HepG2 (cell line): ENCODE measurements around the gene LZTFL1.

ENCODE experiments used
- ATF1 ChIP-seq: IDR thresholded peaks from 2 replicates; pipeline ENCODE4 v1.6.1; 2016; ENCODE audit warnings: mild to moderate bottlenecking, control low read depth
- DPF2 ChIP-seq: sonication (generic); formaldehyde crosslinking; IDR thresholded peaks from 2 replicates; pipeline ENCODE4 v1.4.0; 2020; ENCODE audit warnings: mild to moderate bottlenecking, low read depth, missing genetic modification reagents, borderline replicate concordance
- EZH2 ChIP-seq: conservative IDR thresholded peaks from 2 replicates; pipeline ENCODE4 v1.6.1; 2012; ENCODE audit warnings: mild to moderate bottlenecking, low read depth, low read length, moderate library complexity
- HDAC2 ChIP-seq: sonication (generic); formaldehyde crosslinking; IDR thresholded peaks from 2 replicates; pipeline ENCODE4 v1.4.0; 2020; ENCODE audit warnings: missing genetic modification reagents
- JARID2 ChIP-seq: sonication (generic); formaldehyde crosslinking; IDR thresholded peaks from 2 replicates; pipeline ENCODE4 v1.8.1; 2023; ENCODE audit warnings: missing genetic modification reagents, inconsistent platforms; ENCODE audit not compliant: insufficient replicate concordance
- KLF13 ChIP-seq: sonication (generic); formaldehyde crosslinking; IDR thresholded peaks from 2 replicates; pipeline ENCODE4 v1.4.0; 2020; ENCODE audit warnings: mild to moderate bottlenecking, missing genetic modification reagents
- MED8 ChIP-seq: sonication (generic); formaldehyde crosslinking; IDR thresholded peaks from 2 replicates; pipeline ENCODE4 v1.8.1; 2023; ENCODE audit warnings: mild to moderate bottlenecking, missing genetic modification reagents; ENCODE audit not compliant: insufficient replicate concordance
- POLR2A ChIP-seq, 2 experiments: IDR thresholded peaks; 2 replicates each; pipeline ENCODE4 v1.6.1; 2011; ENCODE audit warnings: low read depth in 2 of 2, low read length in 2 of 2, mild to moderate bottlenecking in 1 of 2, moderate library complexity in 1 of 2; ENCODE audit not compliant: insufficient read depth in 1 of 2
- ZNF33A ChIP-seq: sonication (generic); formaldehyde crosslinking; IDR thresholded peaks from 2 replicates; pipeline ENCODE4 v1.5.1; 2020; ENCODE audit warnings: missing genetic modification reagents, mild to moderate bottlenecking, moderate library complexity, borderline replicate concordance
- ZNF547 ChIP-seq: sonication (generic); formaldehyde crosslinking; IDR thresholded peaks from 2 replicates; pipeline ENCODE4 v1.5.1; 2020; ENCODE audit warnings: mild to moderate bottlenecking, missing genetic modification reagents
- TF ChIP-seq, protein P1 (sequence below): sonication (generic); formaldehyde crosslinking; IDR thresholded peaks from 2 replicates; pipeline ENCODE4 v1.5.0; 2020; ENCODE audit warnings: mild to moderate bottlenecking, missing genetic modification reagents, moderate library complexity
- TF ChIP-seq, protein P2 (sequence below): sonication (generic); formaldehyde crosslinking; IDR thresholded peaks from 2 replicates; pipeline ENCODE4 v1.5.1; 2020; ENCODE audit warnings: missing genetic modification reagents, mild to moderate bottlenecking, borderline replicate concordance
- TF ChIP-seq, protein P3 (sequence below): sonication (generic); formaldehyde crosslinking; IDR thresholded peaks from 2 replicates; pipeline ENCODE4 v1.4.0; 2020; ENCODE audit warnings: missing genetic modification reagents
- TF ChIP-seq, protein P4 (sequence below), 2 experiments: fragments of 450-650 bp in 1 of 2; sonication (generic) in 1 of 2; formaldehyde crosslinking in 1 of 2; IDR thresholded peaks; 2 replicates each; pipeline versions ENCODE4 v1.6.1 to v1.8.0; 2016 to 2022; ENCODE audit warnings: antibody characterized with exemption in 1 of 2, mild to moderate bottlenecking in 1 of 2, missing genetic modification reagents in 1 of 2

DNA sequence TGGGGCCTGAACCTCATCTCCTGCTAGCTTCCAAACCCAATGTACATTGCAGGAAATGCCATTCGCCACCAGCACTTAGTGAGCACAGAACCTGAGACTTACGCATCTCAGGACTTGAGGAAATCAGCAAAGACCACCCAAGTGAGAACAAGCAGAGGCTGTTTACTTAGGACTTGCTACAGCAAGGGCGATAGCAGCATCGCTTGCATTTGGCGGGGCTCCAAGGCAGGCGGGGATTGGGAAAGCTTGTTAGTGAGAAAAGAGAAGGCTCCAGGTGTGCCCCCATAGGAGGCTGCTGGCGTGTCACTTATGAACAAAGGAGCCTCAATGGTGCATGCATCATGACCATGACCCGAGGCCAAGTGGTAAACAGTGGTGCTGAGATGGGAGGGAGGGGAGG is 65.3 kb downstream of the LZTFL1 start:
- TF ChIP-seq ZNF33A (CRISPR knock-in tag), result no peak
- no peak for TF ChIP-seq DPF2 (CRISPR knock-in tag)
- TF ChIP-seq JARID2, result no peak
- no peak for TF ChIP-seq ZNF547 (CRISPR knock-in tag)
- TF ChIP-seq HDAC2 (CRISPR knock-in tag), result no peak
- TF ChIP-seq MED8 (CRISPR knock-in tag), result no peak
- TF ChIP-seq, protein P1, sequence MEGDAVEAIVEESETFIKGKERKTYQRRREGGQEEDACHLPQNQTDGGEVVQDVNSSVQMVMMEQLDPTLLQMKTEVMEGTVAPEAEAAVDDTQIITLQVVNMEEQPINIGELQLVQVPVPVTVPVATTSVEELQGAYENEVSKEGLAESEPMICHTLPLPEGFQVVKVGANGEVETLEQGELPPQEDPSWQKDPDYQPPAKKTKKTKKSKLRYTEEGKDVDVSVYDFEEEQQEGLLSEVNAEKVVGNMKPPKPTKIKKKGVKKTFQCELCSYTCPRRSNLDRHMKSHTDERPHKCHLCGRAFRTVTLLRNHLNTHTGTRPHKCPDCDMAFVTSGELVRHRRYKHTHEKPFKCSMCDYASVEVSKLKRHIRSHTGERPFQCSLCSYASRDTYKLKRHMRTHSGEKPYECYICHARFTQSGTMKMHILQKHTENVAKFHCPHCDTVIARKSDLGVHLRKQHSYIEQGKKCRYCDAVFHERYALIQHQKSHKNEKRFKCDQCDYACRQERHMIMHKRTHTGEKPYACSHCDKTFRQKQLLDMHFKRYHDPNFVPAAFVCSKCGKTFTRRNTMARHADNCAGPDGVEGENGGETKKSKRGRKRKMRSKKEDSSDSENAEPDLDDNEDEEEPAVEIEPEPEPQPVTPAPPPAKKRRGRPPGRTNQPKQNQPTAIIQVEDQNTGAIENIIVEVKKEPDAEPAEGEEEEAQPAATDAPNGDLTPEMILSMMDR (CRISPR knock-in tag), result no peak
- TF ChIP-seq, protein P2, sequence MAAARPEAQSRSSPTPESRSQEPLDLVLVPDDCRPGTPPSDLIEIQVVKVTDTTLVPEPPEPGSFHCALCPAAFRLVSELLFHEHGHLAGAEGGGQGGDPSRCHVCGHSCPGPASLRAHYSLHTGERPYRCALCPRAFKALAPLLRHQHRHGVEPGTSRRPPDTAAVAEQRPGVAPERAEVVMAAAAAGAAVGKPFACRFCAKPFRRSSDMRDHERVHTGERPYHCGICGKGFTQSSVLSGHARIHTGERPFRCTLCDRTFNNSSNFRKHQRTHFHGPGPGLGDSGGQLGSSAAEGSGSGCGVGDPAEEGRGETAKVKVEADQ (CRISPR knock-in tag), result no peak
- TF ChIP-seq POLR2A (IDR thresholded peaks at IDR 0.05; ENCODE audit: insufficient read depth in 1 of 2, low read depth in 2 of 2, low read length in 2 of 2), result no peak
- TF ChIP-seq KLF13 (CRISPR knock-in tag), result no peak
- no peak for TF ChIP-seq EZH2
- TF ChIP-seq ATF1, result no peak
- TF ChIP-seq, protein P3, sequence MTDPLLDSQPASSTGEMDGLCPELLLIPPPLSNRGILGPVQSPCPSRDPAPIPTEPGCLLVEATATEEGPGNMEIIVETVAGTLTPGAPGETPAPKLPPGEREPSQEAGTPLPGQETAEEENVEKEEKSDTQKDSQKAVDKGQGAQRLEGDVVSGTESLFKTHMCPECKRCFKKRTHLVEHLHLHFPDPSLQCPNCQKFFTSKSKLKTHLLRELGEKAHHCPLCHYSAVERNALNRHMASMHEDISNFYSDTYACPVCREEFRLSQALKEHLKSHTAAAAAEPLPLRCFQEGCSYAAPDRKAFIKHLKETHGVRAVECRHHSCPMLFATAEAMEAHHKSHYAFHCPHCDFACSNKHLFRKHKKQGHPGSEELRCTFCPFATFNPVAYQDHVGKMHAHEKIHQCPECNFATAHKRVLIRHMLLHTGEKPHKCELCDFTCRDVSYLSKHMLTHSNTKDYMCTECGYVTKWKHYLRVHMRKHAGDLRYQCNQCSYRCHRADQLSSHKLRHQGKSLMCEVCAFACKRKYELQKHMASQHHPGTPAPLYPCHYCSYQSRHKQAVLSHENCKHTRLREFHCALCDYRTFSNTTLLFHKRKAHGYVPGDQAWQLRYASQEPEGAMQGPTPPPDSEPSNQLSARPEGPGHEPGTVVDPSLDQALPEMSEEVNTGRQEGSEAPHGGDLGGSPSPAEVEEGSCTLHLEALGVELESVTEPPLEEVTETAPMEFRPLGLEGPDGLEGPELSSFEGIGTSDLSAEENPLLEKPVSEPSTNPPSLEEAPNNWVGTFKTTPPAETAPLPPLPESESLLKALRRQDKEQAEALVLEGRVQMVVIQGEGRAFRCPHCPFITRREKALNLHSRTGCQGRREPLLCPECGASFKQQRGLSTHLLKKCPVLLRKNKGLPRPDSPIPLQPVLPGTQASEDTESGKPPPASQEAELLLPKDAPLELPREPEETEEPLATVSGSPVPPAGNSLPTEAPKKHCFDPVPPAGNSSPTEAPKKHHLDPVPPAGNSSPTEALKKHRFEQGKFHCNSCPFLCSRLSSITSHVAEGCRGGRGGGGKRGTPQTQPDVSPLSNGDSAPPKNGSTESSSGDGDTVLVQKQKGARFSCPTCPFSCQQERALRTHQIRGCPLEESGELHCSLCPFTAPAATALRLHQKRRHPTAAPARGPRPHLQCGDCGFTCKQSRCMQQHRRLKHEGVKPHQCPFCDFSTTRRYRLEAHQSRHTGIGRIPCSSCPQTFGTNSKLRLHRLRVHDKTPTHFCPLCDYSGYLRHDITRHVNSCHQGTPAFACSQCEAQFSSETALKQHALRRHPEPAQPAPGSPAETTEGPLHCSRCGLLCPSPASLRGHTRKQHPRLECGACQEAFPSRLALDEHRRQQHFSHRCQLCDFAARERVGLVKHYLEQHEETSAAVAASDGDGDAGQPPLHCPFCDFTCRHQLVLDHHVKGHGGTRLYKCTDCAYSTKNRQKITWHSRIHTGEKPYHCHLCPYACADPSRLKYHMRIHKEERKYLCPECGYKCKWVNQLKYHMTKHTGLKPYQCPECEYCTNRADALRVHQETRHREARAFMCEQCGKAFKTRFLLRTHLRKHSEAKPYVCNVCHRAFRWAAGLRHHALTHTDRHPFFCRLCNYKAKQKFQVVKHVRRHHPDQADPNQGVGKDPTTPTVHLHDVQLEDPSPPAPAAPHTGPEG (CRISPR knock-in tag), result no peak
- TF ChIP-seq, protein P4, sequence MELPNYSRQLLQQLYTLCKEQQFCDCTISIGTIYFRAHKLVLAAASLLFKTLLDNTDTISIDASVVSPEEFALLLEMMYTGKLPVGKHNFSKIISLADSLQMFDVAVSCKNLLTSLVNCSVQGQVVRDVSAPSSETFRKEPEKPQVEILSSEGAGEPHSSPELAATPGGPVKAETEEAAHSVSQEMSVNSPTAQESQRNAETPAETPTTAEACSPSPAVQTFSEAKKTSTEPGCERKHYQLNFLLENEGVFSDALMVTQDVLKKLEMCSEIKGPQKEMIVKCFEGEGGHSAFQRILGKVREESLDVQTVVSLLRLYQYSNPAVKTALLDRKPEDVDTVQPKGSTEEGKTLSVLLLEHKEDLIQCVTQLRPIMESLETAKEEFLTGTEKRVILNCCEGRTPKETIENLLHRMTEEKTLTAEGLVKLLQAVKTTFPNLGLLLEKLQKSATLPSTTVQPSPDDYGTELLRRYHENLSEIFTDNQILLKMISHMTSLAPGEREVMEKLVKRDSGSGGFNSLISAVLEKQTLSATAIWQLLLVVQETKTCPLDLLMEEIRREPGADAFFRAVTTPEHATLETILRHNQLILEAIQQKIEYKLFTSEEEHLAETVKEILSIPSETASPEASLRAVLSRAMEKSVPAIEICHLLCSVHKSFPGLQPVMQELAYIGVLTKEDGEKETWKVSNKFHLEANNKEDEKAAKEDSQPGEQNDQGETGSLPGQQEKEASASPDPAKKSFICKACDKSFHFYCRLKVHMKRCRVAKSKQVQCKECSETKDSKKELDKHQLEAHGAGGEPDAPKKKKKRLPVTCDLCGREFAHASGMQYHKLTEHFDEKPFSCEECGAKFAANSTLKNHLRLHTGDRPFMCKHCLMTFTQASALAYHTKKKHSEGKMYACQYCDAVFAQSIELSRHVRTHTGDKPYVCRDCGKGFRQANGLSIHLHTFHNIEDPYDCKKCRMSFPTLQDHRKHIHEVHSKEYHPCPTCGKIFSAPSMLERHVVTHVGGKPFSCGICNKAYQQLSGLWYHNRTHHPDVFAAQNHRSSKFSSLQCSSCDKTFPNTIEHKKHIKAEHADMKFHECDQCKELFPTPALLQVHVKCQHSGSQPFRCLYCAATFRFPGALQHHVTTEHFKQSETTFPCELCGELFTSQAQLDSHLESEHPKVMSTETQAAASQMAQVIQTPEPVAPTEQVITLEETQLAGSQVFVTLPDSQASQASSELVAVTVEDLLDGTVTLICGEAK (IDR thresholded peaks at IDR 0.05), result no peak
- TF ChIP-seq, protein P4 (CRISPR knock-in tag; IDR thresholded peaks at IDR 0.05), result no peak
